HCT116 (cell line): ENCODE data around the gene SART1. TPM values are rescaled to one million over a fixed set of nuclear protein-coding genes. Genes with fewer than 3 reads are reported as not detected.
A peak's percentile ranks its signal among the peaks of the same experiment; 100 is the strongest.

Experiments
- ATAC-seq: fragments of 200-7000 bp; cut with Tn5 transposase; 2 replicates; pipeline ENCODE4 v1.9.1; 2020; ENCODE audit warnings: mild to moderate bottlenecking, moderate library complexity
- BruUV-seq: library from RNA; stranded (reverse); fragments of 400-500 nt; replicated peaks from 2 replicates; lab custom pipeline; 2021; lab: Mats Ljungman, UMichigan
- CTCF ChIA-PET: fragments of 300-600 bp; sonication (Branson Sonifier 250); formaldehyde crosslinking; loops from one replicate; lab custom pipeline; 2021; ENCODE audit warnings: antibody characterized with exemption; lab: Charles Lee
- POLR2A ChIA-PET: fragments of 300-600, 350-600 bp; sonication (Branson Sonifier 250); formaldehyde crosslinking; loops from one replicate; lab custom pipeline; 2021; ENCODE audit warnings: antibody characterized with exemption; lab: Charles Lee
- RAD21 ChIA-PET, 2 experiments: fragments of 300-600 bp; sonication (Branson Sonifier 250); formaldehyde crosslinking; loops; one replicate each; lab custom pipeline; 2023; ENCODE audit warnings: low total read pairs in 2 of 2; ENCODE audit not compliant: uncharacterized antibody in 2 of 2, unreplicated experiment in 2 of 2, low non-redundant PET in 1 of 2; lab: Charles Lee
- DNase-seq: peaks from one replicate; pipeline ENCODE4 v3.0.0-alpha.2; 2010; ENCODE audit warnings: low read depth, low spot score
- H2AFZ ChIP-seq: fragments of 200-600 bp; shearing (Covaris generic), sonication (generic); 2 replicates; pipeline ENCODE4 v1.6.1; 2017; ENCODE audit warnings: low read depth, mixed run types, mixed read lengths, antibody characterized with exemption, low read length; ENCODE audit not compliant: poor library complexity, severe bottlenecking
- H3K27ac ChIP-seq: 2 replicates; pipeline ENCODE4 v1.5.1; 2012; ENCODE audit warnings: low read depth, low read length
- H3K27me3 ChIP-seq: fragments of 200-600 bp; sonication (generic); 2 replicates; pipeline ENCODE4 v1.6.1; 2016; ENCODE audit warnings: mixed run types, low read length, mixed read lengths; ENCODE audit not compliant: insufficient read depth
- H3K36me3 ChIP-seq, 2 experiments: fragments of 200-500 bp in 1 of 2; fragments of 200-600 bp in 1 of 2; sonication (Bioruptor generic) in 1 of 2; sonication (generic) in 1 of 2; 2 replicates each; pipeline versions ENCODE4 v1.5.1 to v1.6.1; 2014 to 2016; ENCODE audit warnings: low read length in 2 of 2, inconsistent platforms in 1 of 2, mixed read lengths in 1 of 2, mixed run types in 1 of 2; ENCODE audit not compliant: insufficient read depth in 2 of 2, control insufficient read depth in 1 of 2
- H3K4me1 ChIP-seq, 2 experiments: fragments of 200-600 bp in 1 of 2; sonication (generic) in 1 of 2; 2 replicates each; pipeline versions ENCODE4 v1.5.1 to v1.6.1; 2012 to 2017; ENCODE audit warnings: low read length in 2 of 2, inconsistent platforms in 1 of 2, mild to moderate bottlenecking in 1 of 2, mixed read lengths in 1 of 2, mixed run types in 1 of 2, moderate library complexity in 1 of 2; ENCODE audit not compliant: insufficient read depth in 2 of 2, control insufficient read depth in 1 of 2
- H3K4me2 ChIP-seq: fragments of 200-600 bp; sonication (generic); 2 replicates; pipeline ENCODE4 v1.6.1; 2017; ENCODE audit warnings: mixed run types, low read length, mixed read lengths
- H3K4me3 ChIP-seq, 2 experiments: fragments of 200-600 bp in 1 of 2; sonication (generic) in 1 of 2; replicated peaks in 1 of 2; 2 replicates each; pipeline ENCODE4 v1.5.1; 2011 to 2016; ENCODE audit warnings: low read length in 2 of 2, control low read depth in 1 of 2, low read depth in 1 of 2, mild to moderate bottlenecking in 1 of 2, mixed read lengths in 1 of 2, mixed run types in 1 of 2
- H3K79me2 ChIP-seq: fragments of 200-600 bp; sonication (generic); 2 replicates; pipeline ENCODE4 v1.6.1; 2017; ENCODE audit warnings: mild to moderate bottlenecking, mixed run types, low read length, moderate library complexity, mixed read lengths; ENCODE audit not compliant: insufficient read depth
- H3K9ac ChIP-seq: fragments of 200-600 bp; sonication (generic); 2 replicates; pipeline ENCODE4 v1.6.1; 2016; ENCODE audit warnings: low read length, mixed read lengths
- H3K9me2 ChIP-seq: fragments of 200-600 bp; sonication (generic), shearing (Covaris generic); 2 replicates; pipeline ENCODE4 v1.6.1; 2017; ENCODE audit warnings: mixed run types, mild to moderate bottlenecking, moderate library complexity; ENCODE audit not compliant: insufficient read depth
- H3K9me3 ChIP-seq, 2 experiments: fragments of 200-500 bp in 1 of 2; fragments of 200-600 bp in 1 of 2; sonication (Bioruptor generic) in 1 of 2; sonication (generic) in 1 of 2; 2 replicates each; pipeline ENCODE4 v1.6.1; 2014 to 2017; ENCODE audit warnings: low read length in 2 of 2, mixed read lengths in 2 of 2, inconsistent platforms in 1 of 2, low read depth in 1 of 2, mild to moderate bottlenecking in 1 of 2, mixed run types in 1 of 2, moderate library complexity in 1 of 2; ENCODE audit not compliant: control insufficient read depth in 1 of 2, insufficient read depth in 1 of 2
- H4K20me1 ChIP-seq: fragments of 200-600 bp; sonication (generic), shearing (Covaris generic); 2 replicates; pipeline ENCODE4 v1.6.1; 2017; ENCODE audit warnings: mixed run types, mild to moderate bottlenecking, moderate library complexity; ENCODE audit not compliant: insufficient read depth
- ATF3 ChIP-seq: IDR thresholded peaks from 2 replicates; pipeline ENCODE4 v1.6.1; 2012
- CBX3 ChIP-seq: IDR thresholded peaks from 2 replicates; pipeline ENCODE4 v1.6.1; 2012; ENCODE audit warnings: low read depth
- CEBPB ChIP-seq: IDR thresholded peaks from 2 replicates; pipeline ENCODE4 v1.6.1; 2012; ENCODE audit warnings: low read depth
- CTCF ChIP-seq, 3 experiments: fragments of 200-600 bp in 1 of 3; sonication (generic) in 1 of 3; IDR thresholded peaks in 2 of 3; conservative IDR thresholded peaks in 1 of 3; 2 replicates each; pipeline ENCODE4 v1.5.1; 2012 to 2017; ENCODE audit warnings: low read depth in 2 of 3, low read length in 2 of 3, antibody characterized with exemption in 1 of 3, borderline replicate concordance in 1 of 3, control low read depth in 1 of 3, mild to moderate bottlenecking in 1 of 3, mixed read lengths in 1 of 3, mixed run types in 1 of 3, moderate library complexity in 1 of 3; ENCODE audit not compliant: insufficient read depth in 1 of 3
- EGR1 ChIP-seq: IDR thresholded peaks from 2 replicates; pipeline ENCODE4 v1.6.1; 2012; ENCODE audit warnings: low read depth
- ELF1 ChIP-seq: IDR thresholded peaks from 2 replicates; pipeline ENCODE4 v1.6.1; 2012; ENCODE audit warnings: low read depth, borderline replicate concordance
- EZH2 ChIP-seq: fragments of 200-600 bp; sonication (generic); IDR thresholded peaks from 2 replicates; pipeline ENCODE4 v1.6.1; 2017; ENCODE audit warnings: antibody characterized with exemption, mixed run types
- EZH2phosphoT487 ChIP-seq: fragments of 200-600 bp; IDR thresholded peaks from 2 replicates; pipeline ENCODE4 v1.6.1; 2018; ENCODE audit warnings: antibody characterized with exemption, borderline replicate concordance
- FOSL1 ChIP-seq: IDR thresholded peaks from 2 replicates; pipeline ENCODE4 v1.6.1; 2012; ENCODE audit warnings: low read depth
- JUND ChIP-seq: IDR thresholded peaks from 2 replicates; pipeline ENCODE4 v1.6.1; 2012
- POLR2A ChIP-seq: IDR thresholded peaks from 2 replicates; pipeline ENCODE4 v1.7.0; 2011; ENCODE audit warnings: borderline replicate concordance; ENCODE audit not compliant: insufficient read depth, insufficient read length; ENCODE audit errors: extremely low read depth
- POLR2AphosphoS5 ChIP-seq: IDR thresholded peaks from 2 replicates; pipeline ENCODE4 v1.6.1; 2011; ENCODE audit warnings: mild to moderate bottlenecking, low read depth, low read length, moderate library complexity
- RAD21 ChIP-seq: IDR thresholded peaks from 2 replicates; pipeline ENCODE4 v1.6.1; 2012; ENCODE audit warnings: low read depth, mild to moderate bottlenecking
- REST ChIP-seq: IDR thresholded peaks from 2 replicates; pipeline ENCODE4 v1.6.1; 2012; ENCODE audit warnings: low read depth
- SIN3A ChIP-seq: IDR thresholded peaks from 2 replicates; pipeline ENCODE4 v1.6.1; 2012; ENCODE audit warnings: low read depth
- SP1 ChIP-seq: IDR thresholded peaks from 2 replicates; pipeline ENCODE4 v1.6.1; 2012; ENCODE audit warnings: low read depth
- SRF ChIP-seq: IDR thresholded peaks from 2 replicates; pipeline ENCODE4 v1.6.1; 2012; ENCODE audit warnings: low read depth
- TCF7L2 ChIP-seq: IDR thresholded peaks from 2 replicates; pipeline ENCODE4 v1.7.0; 2011; ENCODE audit warnings: borderline replicate concordance, inconsistent platforms; ENCODE audit not compliant: insufficient read depth, insufficient read length; ENCODE audit errors: extremely low read depth
- YY1 ChIP-seq: IDR thresholded peaks from 2 replicates; pipeline ENCODE4 v1.6.1; 2011; ENCODE audit warnings: low read length, low read depth, moderate library complexity, mild to moderate bottlenecking; ENCODE audit not compliant: insufficient replicate concordance; ENCODE audit errors: extremely low read depth
- ZBTB33 ChIP-seq: IDR thresholded peaks from 2 replicates; pipeline ENCODE4 v1.6.1; 2011; ENCODE audit warnings: mild to moderate bottlenecking, low read length, moderate library complexity; ENCODE audit not compliant: insufficient replicate concordance; ENCODE audit errors: extremely low read depth
- ZFX ChIP-seq: fragments of 450-650 bp; IDR thresholded peaks from 2 replicates; pipeline ENCODE4 v1.6.1; 2017
- ZNF274 ChIP-seq: fragments of 200-500 bp; sonication (Bioruptor generic); IDR thresholded peaks from 2 replicates; pipeline ENCODE4 v1.6.1; 2014; ENCODE audit warnings: mild to moderate bottlenecking, low read depth, low read length, inconsistent platforms
- intact Hi-C: fragments of 100-400 bp; cut with micrococcal nuclease; formaldehyde crosslinking; loops from 2 replicates; pipeline ENCODE4 v1.10.0; 2022
- total RNA-seq: library from RNA; stranded (reverse); gene quantifications from one replicate; pipeline ENCODE4 v1.2.1, GENCODE V29; 2021; ENCODE audit not compliant: unreplicated experiment

Gene SART1
- total RNA-seq, 1 experiment from 2014 or later, result 47.9 TPM

- peak; percentile 92 for DNase-seq
- POLR2A ChIA-PET, result interaction anchor here (0.6 kb wide), 1 partner anchor 29 kb away, joined by 3 read pairs; the partner anchor contains the start of gene CCDC85B
- CTCF ChIA-PET, result no interaction called here
- no peaks in the 10 kb centered on the region for H3K9me2 ChIP-seq
- H4K20me1 ChIP-seq, result no peaks in the 10 kb centered on the region
- ATAC-seq, result peak; percentile 75
- RAD21 ChIA-PET, result no interaction called here
- H3K36me3 ChIP-seq, result peaks cover 5 to 27% of the 10 kb centered on the region in 2 experiments; a peak in 3 of 4 replicates
- peak within 1 kb of the TSS; percentile 95 for H3K27ac ChIP-seq
- no peak within 1 kb of the TSS for H2AFZ ChIP-seq
- BruUV-seq, result no TSS peak
- peak within 1 kb of the TSS; percentile 96 for H3K4me2 ChIP-seq
- peaks cover 44% of the 10 kb centered on the region for H3K79me2 ChIP-seq
- H3K9ac ChIP-seq, result peak within 1 kb of the TSS; percentile 99
- no peaks in the 10 kb centered on the region for H3K27me3 ChIP-seq
- H3K9me3 ChIP-seq, result no peaks in the 10 kb centered on the region
- H3K4me1 ChIP-seq, result peaks cover 39 to 53% of the 10 kb centered on the region in 2 experiments
- peak within 1 kb of the TSS; percentile 94 to 95 for H3K4me3 ChIP-seq
- intact Hi-C loops, result no loop called here
- TF ChIP-seq FOSL1, result no peak
- no peak for TF ChIP-seq EZH2
- TF ChIP-seq ZFX, result 0 out of 2 replicates have a peak, but pooled peaks have one; percentile 36
- TF ChIP-seq SP1, result no peak
- TF ChIP-seq CTCF (IDR thresholded peaks at IDR 0.05 in 2 of 3, conservative IDR thresholded peaks at IDR 0.05 in 1 of 3; ENCODE audit: borderline replicate concordance in 1 of 3, insufficient read depth in 1 of 3, low read depth in 2 of 3, low read length in 2 of 3), result no peak
- no peak for TF ChIP-seq EZH2phosphoT487
- no peak for TF ChIP-seq YY1
- no peak for TF ChIP-seq CBX3
- TF ChIP-seq TCF7L2, result peak; percentile 43
- TF ChIP-seq ZNF274, result no peak
- no peak for TF ChIP-seq ATF3
- TF ChIP-seq ELF1, result no peak
- no peak for TF ChIP-seq SIN3A
- no peak for TF ChIP-seq SRF
- no peak for TF ChIP-seq JUND
- TF ChIP-seq REST, result no peak
- no peak for TF ChIP-seq CEBPB
- peak; percentile 83 for TF ChIP-seq ZBTB33
- no peak for TF ChIP-seq POLR2A
- TF ChIP-seq RAD21, result no peak
- no peak for TF ChIP-seq POLR2AphosphoS5
- TF ChIP-seq EGR1, result no peak
Observed at GRCh38 chr11:65919141-65919572, 42.4 kb upstream of the SART1 start, which contains the start of gene DRAP1. Gene DRAP1 (plus strand): TSS chr11:65919426. CDS start chr11:65919502, 76 bp downstream.
